Caco-2 (cell line): ENCODE measurements around the gene KDM1A. TPM values are rescaled to one million over a fixed set of nuclear protein-coding genes. Genes with fewer than 3 reads are reported as not detected.

ENCODE experiments used
- BruUV-seq: library from RNA; stranded (reverse); fragments of 400-500 nt; replicated peaks from 2 replicates; lab custom pipeline; 2021; lab: Mats Ljungman, UMichigan
- CTCF ChIA-PET: fragments of 300-600 bp; sonication (Branson Sonifier 250); formaldehyde crosslinking; loops from one replicate; lab custom pipeline; 2022; ENCODE audit warnings: antibody characterized with exemption; lab: Charles Lee
- POLR2A ChIA-PET: fragments of 300-600 bp; sonication (Branson Sonifier 250); formaldehyde crosslinking; loops from one replicate; lab custom pipeline; 2022; ENCODE audit warnings: antibody characterized with exemption; lab: Charles Lee
- DNase-seq, 2 experiments: peaks; one replicate each; pipeline versions ENCODE4 v3.0.0 to v3.0.0-alpha.2; 2020 to 2022
- H3K27me3 ChIP-seq: replicated peaks from 2 replicates; pipeline ENCODE4 v1.6.0; 2011; ENCODE audit warnings: low read length; ENCODE audit not compliant: control insufficient read depth, insufficient read depth
- H3K36me3 ChIP-seq: 2 replicates; pipeline ENCODE4 v1.5.1; 2011; ENCODE audit warnings: low read length; ENCODE audit not compliant: control insufficient read depth, insufficient read depth
- H3K4me1 ChIP-seq: fragments of 250-450 bp; sonication (Bioruptor Pico); 2 replicates; pipeline ENCODE4 v1.5.1; 2020; ENCODE audit warnings: mild to moderate bottlenecking
- H3K4me3 ChIP-seq: 2 replicates; pipeline ENCODE4 v1.5.1; 2011; ENCODE audit warnings: low read depth, mild to moderate bottlenecking, control low read depth, low read length
- H3K9me3 ChIP-seq: fragments of 250-450 bp; sonication (Bioruptor Pico); 2 replicates; pipeline ENCODE4 v1.5.1; 2020; ENCODE audit warnings: mild to moderate bottlenecking, moderate library complexity
- H3K27ac Mint-ChIP-seq: one replicate; pipeline ENCODE4 v1.8.0; 2022; ENCODE audit warnings: mixed read lengths; ENCODE audit not compliant: unreplicated experiment
- H3K27me3 Mint-ChIP-seq: one replicate; pipeline ENCODE4 v1.8.0; 2022; ENCODE audit warnings: mixed read lengths; ENCODE audit not compliant: insufficient read depth, unreplicated experiment
- H3K36me3 Mint-ChIP-seq: one replicate; pipeline ENCODE4 v1.8.0; 2022; ENCODE audit warnings: mild to moderate bottlenecking, mixed read lengths; ENCODE audit not compliant: insufficient read depth, unreplicated experiment
- H3K4me1 Mint-ChIP-seq: one replicate; pipeline ENCODE4 v1.8.0; 2022; ENCODE audit warnings: low read depth, mixed read lengths; ENCODE audit not compliant: unreplicated experiment
- H3K4me3 Mint-ChIP-seq: one replicate; pipeline ENCODE4 v1.8.0; 2022; ENCODE audit warnings: mild to moderate bottlenecking, moderate library complexity, mixed read lengths; ENCODE audit not compliant: unreplicated experiment
- H3K9me3 Mint-ChIP-seq: one replicate; pipeline ENCODE4 v1.8.0; 2022; ENCODE audit warnings: mixed read lengths; ENCODE audit not compliant: unreplicated experiment
- CTCF ChIP-seq, 2 experiments: fragments of 200-600 bp in 1 of 2; IDR thresholded peaks; 1 replicate in 1 of 2; 2 replicates in 1 of 2; pipeline versions ENCODE4 v1.5.1 to v1.8.0; 2011 to 2022; ENCODE audit warnings: antibody characterized with exemption in 1 of 2, control low read depth in 1 of 2, inconsistent platforms in 1 of 2, low read depth in 1 of 2, low read length in 1 of 2, mild to moderate bottlenecking in 1 of 2, moderate library complexity in 1 of 2; ENCODE audit not compliant: insufficient read depth in 1 of 2, severe bottlenecking in 1 of 2, unreplicated experiment in 1 of 2
- intact Hi-C: fragments of 100-400 bp; cut with micrococcal nuclease; formaldehyde crosslinking; loops from one replicate; pipeline ENCODE4 v1.10.0; 2022; ENCODE audit not compliant: unreplicated experiment
- total RNA-seq: library from RNA; stranded (reverse); gene quantifications from 2 replicates; pipeline ENCODE4 v1.2.3, GENCODE V29; 2022

Gene KDM1A
- total RNA-seq, 1 experiment from 2014 or later, result 83.0 TPM

- no peak for DNase-seq
- intact Hi-C loops, result no loop called here
- no peak for TF ChIP-seq CTCF (IDR thresholded peaks at IDR 0.05; ENCODE audit: insufficient read depth in 1 of 2, low read depth in 1 of 2, low read length in 1 of 2, severe bottlenecking in 1 of 2, unreplicated experiment in 1 of 2)
- Mint-ChIP-seq H3K27me3 (no peaks in the 10 kb centered on the region), H3K4me3 (no peak overlapping the region), H3K4me1 (no peaks in the 10 kb centered on the region), H3K9me3 (no peaks in the 10 kb centered on the region), H3K36me3 (peaks cover 38% of the 10 kb centered on the region), H3K27ac (no peak overlapping the region)
- Histone ChIP-seq H3K9me3 (no peaks in the 10 kb centered on the region), H3K4me1 (no peaks in the 10 kb centered on the region), H3K4me3 (no peak overlapping the region), H3K27me3 (no peaks in the 10 kb centered on the region), H3K36me3 (0 out of 2 replicates have a peak, but pooled peaks cover 1% of the 10 kb centered on the region)
- CTCF ChIA-PET, result interaction anchor here (0.6 kb wide), 1 partner anchor 131 kb away, joined by 5 read pairs; no protein-coding TSS in a partner anchor
- BruUV-seq, result no TSS peak
- POLR2A ChIA-PET, result no interaction called here
Observed at GRCh38 chr1:23066075-23066474, 46.8 kb downstream of the KDM1A start.

DNA sequence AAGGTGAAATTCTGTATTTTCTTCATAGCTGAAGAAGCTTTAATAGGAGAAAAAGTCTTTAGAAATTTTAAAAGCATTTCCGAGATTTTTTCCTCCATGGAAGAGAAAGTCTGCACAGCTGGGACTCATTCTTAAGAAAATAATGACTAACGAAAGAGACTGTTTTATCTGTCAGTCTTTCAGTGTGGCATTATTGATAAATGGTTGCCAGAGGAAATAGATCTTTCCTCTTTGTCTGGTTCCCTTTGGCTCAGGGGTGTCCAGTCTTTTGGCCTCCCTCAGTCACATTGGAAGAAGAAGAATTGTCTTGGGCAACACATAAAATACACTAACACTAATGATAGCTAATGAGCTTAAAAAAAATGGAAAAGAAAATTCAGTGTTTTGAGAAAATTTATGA is 49.9 kb downstream of the KDM1A start:
- Histone ChIP-seq H3K36me3 (0 out of 2 replicates have a peak, but pooled peaks cover 3% of the 10 kb centered on the region), H3K4me1 (no peaks in the 10 kb centered on the region), H3K9me3 (no peaks in the 10 kb centered on the region), H3K27me3 (no peaks in the 10 kb centered on the region), H3K4me3 (no peak overlapping the region)
- H3K4me1 Mint-ChIP-seq, result no peaks in the 10 kb centered on the region
- peaks cover 40% of the 10 kb centered on the region for H3K36me3 Mint-ChIP-seq
- H3K27ac Mint-ChIP-seq, result no peak overlapping the region
- intact Hi-C loops, result no loop called here
- TF ChIP-seq CTCF (IDR thresholded peaks at IDR 0.05; ENCODE audit: insufficient read depth in 1 of 2, low read depth in 1 of 2, low read length in 1 of 2, severe bottlenecking in 1 of 2, unreplicated experiment in 1 of 2), result no peak
- BruUV-seq, result no TSS peak
- CTCF ChIA-PET, result no interaction called here
- no peak for DNase-seq
- H3K4me3 Mint-ChIP-seq, result no peak overlapping the region
- H3K27me3 Mint-ChIP-seq, result no peaks in the 10 kb centered on the region
- no peaks in the 10 kb centered on the region for H3K9me3 Mint-ChIP-seq
- POLR2A ChIA-PET, result no interaction called here

GRCh38 chr1:23069675-23070074 is 50.4 kb downstream of the KDM1A start:
- H3K27ac Mint-ChIP-seq, result no peak overlapping the region
- ChIA-PET CTCF (no interaction called here), POLR2A (no interaction called here)
- H3K9me3 Mint-ChIP-seq, result no peaks in the 10 kb centered on the region
- Histone ChIP-seq H3K9me3 (no peaks in the 10 kb centered on the region), H3K4me3 (no peak overlapping the region), H3K36me3 (0 out of 2 replicates have a peak, but pooled peaks cover 1% of the 10 kb centered on the region), H3K27me3 (no peaks in the 10 kb centered on the region), H3K4me1 (no peaks in the 10 kb centered on the region)
- DNase-seq, result no peak
- no peak overlapping the region for H3K4me3 Mint-ChIP-seq
- H3K27me3 Mint-ChIP-seq, result no peaks in the 10 kb centered on the region
- H3K4me1 Mint-ChIP-seq, result no peaks in the 10 kb centered on the region
- intact Hi-C loops, result no loop called here
- H3K36me3 Mint-ChIP-seq, result peaks cover 40% of the 10 kb centered on the region
- no peak for TF ChIP-seq CTCF (IDR thresholded peaks at IDR 0.05; ENCODE audit: insufficient read depth in 1 of 2, low read depth in 1 of 2, low read length in 1 of 2, severe bottlenecking in 1 of 2, unreplicated experiment in 1 of 2)
- BruUV-seq, result no TSS peak
